ENCODE results near the gene PAPPA2.
"Not testable (repeated sequence)": the region's sequence is repeated elsewhere in the genome, so short reads cannot be mapped to it uniquely, and the experiment has no call there.

Gene PAPPA2

DNA sequence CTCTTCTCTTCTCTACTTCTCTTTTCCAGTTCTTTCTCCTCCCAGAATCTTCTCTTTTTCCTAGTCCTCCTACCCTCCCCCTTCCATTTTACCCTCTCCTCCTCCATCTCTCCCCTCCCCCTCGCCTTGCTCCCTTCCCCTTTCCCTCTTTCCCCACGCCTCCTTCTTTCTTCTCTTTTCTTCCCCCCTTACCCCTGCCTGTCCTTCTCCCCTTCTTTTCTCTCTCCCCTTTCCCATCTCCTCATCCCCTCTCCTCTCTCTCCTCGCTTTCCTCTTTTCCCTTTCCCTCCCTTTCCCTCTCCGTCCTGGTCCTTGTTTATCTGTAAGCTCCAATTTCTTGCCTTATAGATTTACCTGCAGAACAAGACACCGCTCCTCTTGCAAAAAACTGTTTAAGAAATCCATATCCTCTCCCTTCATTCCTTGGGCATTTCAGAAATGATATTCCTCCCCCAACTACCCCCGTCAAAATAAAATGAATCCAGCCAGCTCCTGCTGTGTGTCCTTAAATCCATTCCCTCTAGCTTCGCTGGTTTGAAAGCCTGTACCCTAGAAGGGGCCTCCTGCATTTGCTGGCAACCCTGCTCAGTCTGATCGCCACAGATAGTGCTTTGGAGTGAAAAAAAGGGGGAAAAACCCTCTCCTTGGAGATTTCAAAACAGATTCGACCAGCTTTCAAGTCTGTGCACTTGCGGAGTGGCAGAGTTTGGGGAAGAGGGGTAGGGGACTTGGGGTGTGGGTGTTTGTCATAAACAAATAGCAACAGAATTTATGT lies 89.4 kb downstream of the PAPPA2 start:
- no peak for TF ChIP-seq POLR2A (IDR thresholded peaks at IDR 0.05; ENCODE audit: low read length)
- no peak for DNase-seq

DNA sequence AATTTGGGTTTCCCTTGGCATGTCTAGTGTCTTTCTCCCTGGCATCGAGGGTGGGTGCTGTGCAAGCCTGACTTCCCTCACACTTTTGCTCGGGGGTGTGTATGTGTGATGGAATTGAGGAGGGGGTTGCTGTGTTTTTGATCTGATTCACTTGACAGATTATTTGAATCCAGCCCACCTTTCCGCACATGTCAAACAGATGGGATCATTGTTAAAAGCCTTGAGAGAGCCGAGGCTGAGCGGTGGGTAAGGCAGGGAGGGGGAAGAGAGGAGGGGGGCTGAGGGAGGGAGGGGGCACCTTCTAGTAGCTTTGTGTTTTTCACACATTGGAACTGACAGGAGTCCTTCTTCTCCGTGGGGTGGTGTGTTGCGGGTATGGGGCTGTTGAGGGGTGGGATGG lies 90.0 kb downstream of the PAPPA2 start:
- TF ChIP-seq GATA1 (IDR thresholded peaks at IDR 0.05; ENCODE audit: low read depth, low read length) (no peak), POLR2A (IDR thresholded peaks at IDR 0.05; ENCODE audit: low read length) (no peak)
- no peak for DNase-seq

DNA sequence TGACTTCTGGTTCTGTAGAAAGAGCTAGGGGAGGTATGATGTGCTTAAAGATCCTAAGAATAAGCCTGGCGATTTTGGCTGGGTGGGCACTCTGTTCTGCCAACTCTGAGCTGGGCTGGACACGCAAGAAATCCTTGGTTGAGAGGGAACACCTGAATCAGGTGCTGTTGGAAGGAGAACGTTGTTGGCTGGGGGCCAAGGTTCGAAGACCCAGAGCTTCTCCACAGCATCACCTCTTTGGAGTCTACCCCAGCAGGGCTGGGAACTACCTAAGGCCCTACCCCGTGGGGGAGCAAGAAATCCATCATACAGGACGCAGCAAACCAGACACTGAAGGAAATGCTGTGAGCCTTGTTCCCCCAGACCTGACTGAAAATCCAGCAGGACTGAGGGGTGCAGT lies 93.3 kb downstream of the PAPPA2 start:
- TF ChIP-seq GATA1 (IDR thresholded peaks at IDR 0.05; ENCODE audit: low read depth, low read length) (no peak), POLR2A (IDR thresholded peaks at IDR 0.05; ENCODE audit: low read length) (no peak)
- DNase-seq = no peak

DNA sequence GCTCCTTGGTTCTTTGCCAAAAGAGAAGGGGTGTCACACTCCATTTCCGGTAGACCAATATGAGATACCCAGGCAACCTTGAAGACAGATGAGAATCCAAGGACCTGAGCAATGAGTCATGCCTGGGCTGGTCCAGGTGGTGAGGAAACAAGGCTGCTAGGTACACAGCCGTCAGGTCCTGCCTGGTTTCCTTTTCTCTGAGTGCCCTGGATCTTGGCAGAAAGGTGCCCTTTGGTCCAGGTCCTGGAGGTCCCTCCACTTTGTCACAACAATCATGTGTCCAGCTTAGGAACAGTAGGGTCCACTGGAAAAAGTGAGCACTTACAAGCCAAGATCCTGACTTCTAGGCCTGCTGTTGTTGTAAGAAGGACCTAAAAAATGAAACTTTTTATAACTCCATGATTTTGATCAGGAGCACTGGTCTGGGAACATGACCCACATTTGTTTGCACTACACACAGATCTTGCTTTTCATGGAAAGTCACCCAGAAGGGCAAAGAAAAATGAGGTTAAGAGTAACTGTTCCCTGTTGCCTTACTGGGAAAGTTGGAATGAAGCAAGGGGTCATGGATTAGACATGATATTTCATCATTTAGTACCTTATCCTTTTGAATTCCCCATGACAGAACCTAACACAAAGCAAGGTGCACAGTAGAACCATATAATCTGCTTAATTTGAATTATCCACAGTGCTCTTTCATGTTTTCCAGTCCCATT lies 94.7 kb downstream of the PAPPA2 start:
- DNase-seq = no peak
- TF ChIP-seq GATA1 (IDR thresholded peaks at IDR 0.05; ENCODE audit: low read depth, low read length) (no peak), POLR2A (IDR thresholded peaks at IDR 0.05; ENCODE audit: low read length) (no peak)

DNA sequence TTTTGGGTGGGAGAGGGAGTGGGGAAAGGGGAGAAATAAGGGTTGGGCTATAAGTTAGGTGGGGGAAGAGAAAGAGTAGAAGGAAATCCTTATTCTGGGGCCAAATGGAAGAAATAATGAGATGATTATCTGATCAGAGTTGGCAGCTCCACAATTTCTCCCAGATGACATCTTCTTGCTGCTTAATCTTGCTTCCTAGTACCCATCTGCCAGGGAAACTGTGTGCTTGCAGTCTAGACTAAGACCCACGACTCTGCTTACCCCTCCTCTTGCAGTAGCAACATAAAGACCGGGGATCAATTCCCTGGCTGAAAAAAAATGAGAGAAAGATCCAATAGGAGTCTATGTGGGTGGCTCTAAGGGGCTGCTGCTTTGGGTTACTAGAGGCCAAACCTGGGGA lies 95.6 kb downstream of the PAPPA2 start:
- TF ChIP-seq POLR2A (IDR thresholded peaks at IDR 0.05; ENCODE audit: low read length) = no peak
- TF ChIP-seq GATA1 (IDR thresholded peaks at IDR 0.05; ENCODE audit: low read depth, low read length) = no peak
- DNase-seq = no peak

DNA sequence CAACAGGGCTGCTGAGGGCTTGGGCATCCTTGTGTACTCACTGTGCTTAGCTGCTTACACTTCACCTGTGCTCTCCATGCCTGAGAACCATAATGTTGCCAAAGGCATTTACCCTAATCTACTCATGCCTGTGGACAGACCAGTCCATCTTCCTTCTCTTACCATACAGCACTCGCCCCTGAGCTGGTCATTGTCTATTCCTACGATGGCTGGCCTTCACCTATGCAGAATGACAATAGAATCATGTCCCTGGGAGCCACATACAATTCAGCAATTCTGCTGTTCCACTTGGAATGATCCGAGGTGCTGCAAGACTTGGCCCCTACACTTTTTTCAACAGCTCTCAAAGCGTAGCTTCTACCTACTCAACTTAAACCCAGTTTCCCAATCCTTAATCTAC lies 96.5 kb downstream of the PAPPA2 start:
- TF ChIP-seq GATA1 (IDR thresholded peaks at IDR 0.05; ENCODE audit: low read depth, low read length) (no peak), POLR2A (IDR thresholded peaks at IDR 0.05; ENCODE audit: low read length) (no peak)
- DNase-seq = no peak

DNA sequence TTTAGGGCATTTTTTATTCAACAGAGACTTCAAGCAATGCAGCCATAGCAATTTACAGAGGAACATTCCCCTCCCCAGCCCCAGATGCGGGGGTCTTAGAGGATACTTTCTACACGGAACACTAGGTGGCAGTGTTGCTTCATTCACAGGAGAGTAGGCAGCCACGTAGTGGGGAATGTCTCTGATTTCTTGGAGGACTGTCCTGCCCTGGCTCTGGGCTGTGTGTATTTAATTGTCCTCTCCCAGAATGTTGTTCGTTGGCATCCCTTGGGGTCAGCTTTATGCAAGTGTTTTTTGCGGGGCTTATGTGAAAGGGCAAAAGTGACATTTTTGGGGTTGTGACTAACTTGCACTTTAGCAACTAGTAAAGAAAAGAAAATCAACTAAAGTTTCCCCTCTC lies 96.9 kb downstream of the PAPPA2 start:
- DNase-seq = peak; percentile 44 to 71
- no peak for TF ChIP-seq POLR2A (IDR thresholded peaks at IDR 0.05; ENCODE audit: low read length)
- TF ChIP-seq GATA1 (IDR thresholded peaks at IDR 0.05; ENCODE audit: low read depth, low read length) = no peak

DNA sequence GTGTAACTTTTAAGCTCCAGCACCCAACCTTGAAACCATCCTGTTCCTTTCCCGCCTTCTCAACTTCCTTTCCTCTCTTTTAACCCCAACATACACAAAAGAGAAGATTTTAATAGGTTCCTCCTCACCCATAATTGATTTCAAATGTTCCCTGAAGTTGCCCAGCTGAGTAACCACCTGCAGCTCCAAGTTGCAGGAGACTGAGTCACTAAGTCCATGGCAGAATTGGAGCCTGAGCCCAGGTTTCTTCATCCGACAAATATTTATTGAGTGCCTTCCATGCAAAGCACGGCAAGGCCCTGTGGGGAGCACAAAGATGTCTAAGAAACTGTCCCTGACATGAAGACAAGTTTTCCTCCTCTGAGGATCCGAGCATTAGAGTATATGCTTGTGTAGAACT lies 97.7 kb downstream of the PAPPA2 start:
- TF ChIP-seq POLR2A (IDR thresholded peaks at IDR 0.05; ENCODE audit: low read length) (no peak), GATA1 (IDR thresholded peaks at IDR 0.05; ENCODE audit: low read depth, low read length) (no peak)
- no peak for DNase-seq

DNA sequence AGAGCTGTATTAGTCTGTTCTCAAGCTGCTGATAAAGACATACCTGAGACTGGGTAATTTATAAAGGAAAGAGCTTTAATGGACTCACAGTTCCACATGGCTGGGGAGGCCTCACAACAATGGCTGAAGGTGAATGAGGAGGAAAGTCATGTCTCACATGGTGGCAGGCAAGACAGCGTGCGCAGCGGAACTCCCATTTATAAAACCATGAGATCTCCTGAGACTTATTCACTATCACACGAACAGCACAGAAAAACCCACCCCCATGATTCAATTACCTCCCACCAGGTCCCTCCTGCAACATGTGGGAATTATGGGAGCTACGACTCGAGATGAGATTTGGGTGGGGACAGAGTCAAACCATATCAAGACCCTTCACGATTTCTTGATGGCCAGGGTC lies 98.8 kb downstream of the PAPPA2 start:
- not testable (repeated sequence) for DNase-seq

DNA sequence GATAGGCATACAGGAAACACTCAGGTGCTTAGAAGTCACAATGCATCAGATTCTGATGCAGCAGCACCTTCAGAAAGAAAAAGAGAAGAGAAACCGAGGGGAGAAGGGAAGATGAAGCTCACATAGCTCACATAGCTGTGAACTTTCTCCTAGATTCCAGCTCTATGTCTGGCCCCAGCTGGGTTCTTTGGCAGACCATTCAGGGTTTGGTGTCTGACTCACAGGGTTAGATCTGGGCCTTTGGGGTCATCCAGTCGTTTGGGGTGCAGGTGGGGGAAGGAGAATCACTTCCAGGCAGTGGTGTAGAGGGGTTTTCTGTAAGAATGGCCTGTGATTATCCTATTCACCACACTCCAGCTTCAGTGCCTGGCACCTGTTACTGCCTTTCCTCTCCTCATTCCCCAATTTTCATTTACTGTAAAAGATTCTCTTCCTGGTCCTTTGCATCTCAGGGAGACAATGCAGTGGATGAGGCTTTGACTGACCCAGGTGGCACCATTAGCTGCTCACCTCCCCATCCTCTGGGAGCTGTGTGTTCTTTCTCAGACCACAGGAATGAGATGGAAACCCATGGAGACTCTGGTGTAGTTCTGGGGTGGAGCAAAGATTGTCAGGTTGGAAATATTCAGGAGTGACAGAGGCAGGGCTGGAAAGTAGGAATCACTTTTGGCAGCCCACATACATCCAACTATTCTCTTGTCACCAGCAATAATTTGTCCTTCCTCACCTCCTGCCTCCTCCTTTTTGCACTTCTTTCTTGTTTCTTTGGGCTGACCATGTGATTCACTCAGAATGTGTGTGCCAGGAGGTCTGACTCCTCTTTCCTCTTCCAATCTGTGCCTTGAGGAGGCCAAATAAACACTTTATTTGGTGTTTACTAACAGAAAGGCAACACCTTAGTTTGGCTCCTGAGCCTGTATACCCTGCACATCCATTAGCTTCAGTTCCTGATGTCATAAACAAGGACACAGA lies 103.3 kb downstream of the PAPPA2 start:
- no peak for TF ChIP-seq GATA1 (IDR thresholded peaks at IDR 0.05; ENCODE audit: low read depth, low read length)
- no peak for TF ChIP-seq POLR2A (IDR thresholded peaks at IDR 0.05; ENCODE audit: low read length)
- no peak for DNase-seq

DNA sequence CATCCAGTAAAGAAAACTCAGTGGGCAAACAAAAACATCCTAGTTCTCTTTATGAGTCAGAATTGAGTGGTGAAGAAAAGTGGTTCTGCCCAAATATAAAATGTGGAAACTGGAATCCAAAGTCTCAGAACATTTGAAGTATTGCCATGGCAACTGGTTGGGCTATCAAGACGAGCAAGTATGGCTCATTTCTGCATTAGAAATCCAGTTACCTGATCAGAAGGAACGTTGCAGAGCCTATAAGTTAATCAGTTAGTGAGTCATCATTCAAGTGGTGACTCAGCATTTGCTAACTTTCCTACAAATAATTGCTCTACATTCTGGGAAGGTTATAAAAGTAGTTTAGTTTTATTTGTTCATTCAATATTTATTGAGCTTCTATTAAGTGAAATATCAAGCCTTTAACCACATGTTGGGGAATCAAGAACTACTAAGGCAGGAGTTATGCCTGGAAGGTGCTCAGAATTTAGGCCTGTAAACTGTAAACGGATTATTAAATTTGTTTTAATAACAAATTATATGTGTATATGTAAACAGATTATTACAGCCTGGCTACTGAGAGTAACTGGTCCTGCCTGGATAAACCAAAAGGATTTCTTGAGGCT lies 104.3 kb downstream of the PAPPA2 start:
- no peak for TF ChIP-seq GATA1 (IDR thresholded peaks at IDR 0.05; ENCODE audit: low read depth, low read length)
- TF ChIP-seq POLR2A (IDR thresholded peaks at IDR 0.05; ENCODE audit: low read length) = no peak

DNA sequence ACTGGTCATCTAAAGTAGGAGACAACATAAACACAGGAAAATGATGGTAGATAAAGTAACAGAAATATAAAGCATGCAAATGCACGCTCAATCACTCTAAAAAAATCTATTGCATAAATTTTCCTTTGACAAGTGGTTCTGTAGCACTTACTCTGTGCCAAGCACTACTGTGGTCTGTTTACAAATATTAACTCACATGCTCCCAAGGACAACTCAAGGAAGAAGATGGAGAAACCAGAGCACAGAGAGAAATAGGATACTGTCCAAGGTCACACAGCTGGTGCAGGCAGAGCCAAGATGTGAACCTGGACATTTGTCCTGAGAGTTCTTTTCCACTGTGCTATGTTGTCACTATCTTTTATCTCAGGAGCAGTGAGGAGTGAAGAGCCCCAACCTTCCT lies 105.2 kb downstream of the PAPPA2 start:
- TF ChIP-seq GATA1 (IDR thresholded peaks at IDR 0.05; ENCODE audit: low read depth, low read length) (no peak), POLR2A (IDR thresholded peaks at IDR 0.05; ENCODE audit: low read length) (no peak)
- DNase-seq = no peak

More for the DNA sequence above, 104.3 kb downstream of the PAPPA2 start:
- DNase-seq = peak in 1 of 2 experiments; percentile 24

DNA sequence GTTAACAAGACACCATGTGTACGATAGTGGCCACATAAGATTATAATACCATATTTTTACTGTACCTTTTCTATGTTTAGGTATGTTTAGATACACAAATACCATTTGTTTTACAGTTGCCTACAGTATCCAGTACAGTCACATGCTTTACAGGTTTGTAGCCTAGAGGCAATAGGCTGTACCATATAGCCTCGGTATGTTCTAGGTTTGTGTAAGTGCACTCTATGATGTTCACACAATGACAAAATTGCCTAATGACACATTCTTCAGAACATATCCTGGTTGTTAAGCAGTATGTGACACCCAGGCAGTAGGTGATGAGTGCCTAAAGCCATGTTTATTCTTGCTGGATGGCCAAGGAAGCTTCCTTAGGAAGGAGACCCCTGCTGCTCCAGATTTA lies 111.8 kb downstream of the PAPPA2 start:
- DNase-seq = no peak
- TF ChIP-seq GATA1 (IDR thresholded peaks at IDR 0.05; ENCODE audit: low read depth, low read length) (no peak), POLR2A (IDR thresholded peaks at IDR 0.05; ENCODE audit: low read length) (no peak)

DNA sequence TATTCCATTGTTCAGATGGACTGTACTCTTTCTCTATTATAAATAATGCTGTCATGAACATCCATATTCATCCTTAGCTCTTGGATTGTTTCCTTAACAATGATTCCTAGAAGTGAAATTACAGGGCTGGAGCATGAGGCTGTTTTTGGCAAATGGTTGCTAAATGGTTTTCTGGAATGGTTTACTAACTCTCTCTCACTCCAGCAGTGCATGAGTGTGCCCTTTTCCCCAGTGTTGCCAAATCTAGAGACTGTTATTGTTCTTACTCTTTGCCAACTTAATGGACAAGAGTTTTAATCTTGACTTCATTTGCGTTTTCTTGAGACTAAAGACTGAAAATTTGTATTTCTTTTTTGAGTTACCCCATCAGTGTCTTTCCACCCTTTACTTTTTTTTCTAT lies 113.0 kb downstream of the PAPPA2 start:
- DNase-seq = no peak
- no peak for TF ChIP-seq GATA1 (IDR thresholded peaks at IDR 0.05; ENCODE audit: low read depth, low read length)
- TF ChIP-seq POLR2A (IDR thresholded peaks at IDR 0.05; ENCODE audit: low read length) = no peak
